Glutamatergic neuron (in vitro differentiated cells): Measurements from ENCODE around the gene NT5C1B. TPM values are rescaled to one million over a fixed set of nuclear protein-coding genes. Genes with fewer than 3 reads are reported as not detected.

ENCODE experiments used
- DNase-seq: peaks from one replicate; pipeline ENCODE4 v3.0.0; 2022
- H3K27ac Mint-ChIP-seq: one replicate; pipeline ENCODE4 v1.8.0; 2020; ENCODE audit warnings: mild to moderate bottlenecking, mixed read lengths, inconsistent platforms; ENCODE audit not compliant: unreplicated experiment
- H3K27me3 Mint-ChIP-seq: one replicate; pipeline ENCODE4 v1.8.0; 2020; ENCODE audit warnings: mild to moderate bottlenecking, moderate library complexity, mixed read lengths, inconsistent platforms; ENCODE audit not compliant: unreplicated experiment
- H3K36me3 Mint-ChIP-seq: one replicate; pipeline ENCODE4 v1.8.0; 2020; ENCODE audit warnings: mild to moderate bottlenecking, mixed read lengths, inconsistent platforms; ENCODE audit not compliant: unreplicated experiment
- H3K4me1 Mint-ChIP-seq: one replicate; pipeline ENCODE4 v1.8.0; 2020; ENCODE audit warnings: mild to moderate bottlenecking, low read depth, mixed read lengths, inconsistent platforms; ENCODE audit not compliant: unreplicated experiment
- H3K4me3 Mint-ChIP-seq: one replicate; pipeline ENCODE4 v1.8.0; 2020; ENCODE audit warnings: mild to moderate bottlenecking, mixed read lengths, inconsistent platforms; ENCODE audit not compliant: unreplicated experiment
- H3K9me3 Mint-ChIP-seq: one replicate; pipeline ENCODE4 v1.8.0; 2020; ENCODE audit warnings: mild to moderate bottlenecking, moderate library complexity, mixed read lengths, inconsistent platforms; ENCODE audit not compliant: unreplicated experiment
- CTCF ChIP-seq: fragments of 200-600 bp; sonication (generic); IDR thresholded peaks from one replicate; pipeline ENCODE4 v1.5.0; 2021; ENCODE audit not compliant: partially characterized antibody, unreplicated experiment
- total RNA-seq: library from RNA; stranded (reverse); fragmentation: NEBNext Ultra II Directional; extraction: Animal tissue kit (Norgen Biotek cat#: 25700); gene quantifications from one replicate; pipeline ENCODE4 v1.2.1, GENCODE V29; 2021; ENCODE audit not compliant: unreplicated experiment

NT5C1B gene
- total RNA-seq, 1 donor from 2014 or later = not detected

DNA sequence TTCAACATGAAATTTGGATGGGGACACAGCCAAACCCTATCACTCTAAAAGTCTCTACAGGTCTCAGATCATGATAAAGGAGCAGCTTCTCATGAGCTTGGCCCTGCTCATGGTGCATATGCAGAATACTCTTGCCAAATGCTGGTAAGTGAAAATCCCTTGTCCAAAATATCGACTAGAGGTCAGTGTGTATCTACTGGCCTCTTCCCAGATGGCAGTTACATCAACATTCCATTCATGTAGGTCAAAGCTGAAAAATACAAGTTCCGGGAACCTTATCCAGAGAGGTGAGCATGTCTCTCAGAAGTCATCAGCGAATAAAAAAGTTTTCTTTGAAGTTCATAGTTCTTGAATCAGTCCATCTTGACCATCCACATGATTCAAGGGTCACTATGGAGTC lies 7.6 kb upstream of the NT5C1B start:
- no peak for DNase-seq
- Mint-ChIP-seq H3K36me3 (no peaks in the 10 kb centered on the region), H3K27me3 (no peaks in the 10 kb centered on the region), H3K9me3 (no peaks in the 10 kb centered on the region), H3K27ac (no peak overlapping the region), H3K4me1 (no peaks in the 10 kb centered on the region), H3K4me3 (no peak overlapping the region)
- no peak for TF ChIP-seq CTCF

GRCh38 chr2:18593496-18593895 lies 4.1 kb upstream of the NT5C1B start:
- TF ChIP-seq CTCF = no peak
- no peak for DNase-seq
- Mint-ChIP-seq H3K9me3 (no peaks in the 10 kb centered on the region), H3K4me1 (no peaks in the 10 kb centered on the region), H3K27ac (no peak overlapping the region), H3K4me3 (no peak overlapping the region), H3K27me3 (no peaks in the 10 kb centered on the region), H3K36me3 (no peaks in the 10 kb centered on the region)

DNA sequence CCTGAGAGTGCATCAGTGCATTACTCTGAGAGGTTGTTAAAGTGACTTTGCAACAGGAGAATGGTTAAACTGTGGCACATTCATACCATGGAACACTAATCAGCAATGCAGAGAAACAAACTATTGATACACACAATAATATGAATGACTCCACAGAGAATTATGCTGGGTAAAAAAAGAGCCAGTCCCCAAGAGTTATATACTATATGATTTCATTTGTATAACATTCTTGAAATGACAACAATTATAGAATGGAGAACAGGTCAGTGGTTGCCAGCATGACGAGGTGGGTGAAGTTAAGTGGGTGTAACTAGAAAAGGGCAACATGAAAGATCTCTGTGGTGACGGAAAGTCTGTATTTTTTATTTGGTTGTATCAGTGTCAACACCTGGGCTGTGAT lies 3.0 kb upstream of the NT5C1B start:
- H3K4me3 Mint-ChIP-seq = no peak overlapping the region
- H3K36me3 Mint-ChIP-seq = no peaks in the 10 kb centered on the region
- TF ChIP-seq CTCF = no peak
- no peaks in the 10 kb centered on the region for H3K27me3 Mint-ChIP-seq
- no peaks in the 10 kb centered on the region for H3K9me3 Mint-ChIP-seq
- no peak overlapping the region for H3K27ac Mint-ChIP-seq
- no peak for DNase-seq
- H3K4me1 Mint-ChIP-seq = no peaks in the 10 kb centered on the region

- H3K36me3 Mint-ChIP-seq = no peaks in the 10 kb centered on the region
- no peaks in the 10 kb centered on the region for H3K27me3 Mint-ChIP-seq
- H3K9me3 Mint-ChIP-seq = no peaks in the 10 kb centered on the region
- DNase-seq = no peak
- TF ChIP-seq CTCF = no peak
- no peak overlapping the region for H3K4me3 Mint-ChIP-seq
- H3K27ac Mint-ChIP-seq = no peak overlapping the region
- H3K4me1 Mint-ChIP-seq = no peaks in the 10 kb centered on the region
Observed at GRCh38 chr2:18588802-18589201, 567 bp downstream of the NT5C1B start.

GRCh38 chr2:18588049-18588448 lies 1.3 kb downstream of the NT5C1B start:
- no peak for TF ChIP-seq CTCF
- H3K4me3 Mint-ChIP-seq = no peak overlapping the region
- no peaks in the 10 kb centered on the region for H3K4me1 Mint-ChIP-seq
- no peaks in the 10 kb centered on the region for H3K36me3 Mint-ChIP-seq
- no peaks in the 10 kb centered on the region for H3K27me3 Mint-ChIP-seq
- no peak overlapping the region for H3K27ac Mint-ChIP-seq
- no peak for DNase-seq
- H3K9me3 Mint-ChIP-seq = no peaks in the 10 kb centered on the region
